ENCODE measurements around the gene SUGCT.

DNA sequence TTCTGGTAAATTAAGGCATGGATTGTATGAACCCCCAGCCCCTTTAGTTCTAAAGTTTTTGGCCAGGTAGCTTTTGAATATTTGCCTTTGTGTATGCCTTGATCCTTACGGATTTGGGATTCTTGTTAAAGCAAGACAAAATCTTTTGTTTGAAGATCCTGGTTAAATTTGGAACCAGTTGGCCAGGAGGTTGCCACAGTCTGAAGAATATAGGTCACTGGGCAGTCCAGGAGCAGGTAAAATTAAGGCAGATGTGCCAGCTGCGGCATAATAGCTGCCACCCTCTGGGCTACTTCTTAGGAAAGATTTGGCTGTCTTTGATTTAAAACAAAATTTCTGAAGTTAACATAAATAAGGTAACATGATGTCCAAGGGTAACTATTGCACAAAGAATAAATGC is 192.3 kb downstream of the SUGCT start:
- TF ChIP-seq, protein P1, sequence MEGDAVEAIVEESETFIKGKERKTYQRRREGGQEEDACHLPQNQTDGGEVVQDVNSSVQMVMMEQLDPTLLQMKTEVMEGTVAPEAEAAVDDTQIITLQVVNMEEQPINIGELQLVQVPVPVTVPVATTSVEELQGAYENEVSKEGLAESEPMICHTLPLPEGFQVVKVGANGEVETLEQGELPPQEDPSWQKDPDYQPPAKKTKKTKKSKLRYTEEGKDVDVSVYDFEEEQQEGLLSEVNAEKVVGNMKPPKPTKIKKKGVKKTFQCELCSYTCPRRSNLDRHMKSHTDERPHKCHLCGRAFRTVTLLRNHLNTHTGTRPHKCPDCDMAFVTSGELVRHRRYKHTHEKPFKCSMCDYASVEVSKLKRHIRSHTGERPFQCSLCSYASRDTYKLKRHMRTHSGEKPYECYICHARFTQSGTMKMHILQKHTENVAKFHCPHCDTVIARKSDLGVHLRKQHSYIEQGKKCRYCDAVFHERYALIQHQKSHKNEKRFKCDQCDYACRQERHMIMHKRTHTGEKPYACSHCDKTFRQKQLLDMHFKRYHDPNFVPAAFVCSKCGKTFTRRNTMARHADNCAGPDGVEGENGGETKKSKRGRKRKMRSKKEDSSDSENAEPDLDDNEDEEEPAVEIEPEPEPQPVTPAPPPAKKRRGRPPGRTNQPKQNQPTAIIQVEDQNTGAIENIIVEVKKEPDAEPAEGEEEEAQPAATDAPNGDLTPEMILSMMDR (IDR thresholded peaks at IDR 0.05): no peak
- no peak for TF ChIP-seq POLR2A (IDR thresholded peaks at IDR 0.05)
